Measurements from ENCODE around the gene RPL36AL. TPM values are rescaled to one million over a fixed set of nuclear protein-coding genes. Genes with fewer than 3 reads are reported as not detected.

RPL36AL gene
- total and polyA plus RNA-seq, 2 of the 4 experiments (the other 2 are of a cell fraction), result 129 to 313 TPM

DNA sequence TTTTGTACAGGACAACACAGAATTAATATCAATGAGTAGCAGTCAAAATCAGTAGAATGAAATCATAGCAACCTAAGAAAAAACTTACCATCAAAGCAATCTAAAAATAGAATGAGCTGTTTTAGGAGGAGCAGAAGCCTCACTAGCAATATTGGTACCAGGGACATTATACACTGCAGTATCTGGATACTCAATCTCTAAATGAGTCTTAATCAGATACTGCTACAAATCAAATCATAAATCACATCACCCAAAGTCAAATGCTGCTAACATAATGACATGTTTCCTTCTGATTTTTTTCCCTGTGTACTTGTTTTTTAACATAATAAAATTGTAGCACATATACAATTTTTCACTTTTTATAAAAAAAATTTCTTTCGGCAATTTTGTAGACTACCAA lies 42.3 kb downstream of the RPL36AL start:
- Histone ChIP-seq H3K4me3 (ENCODE audit: insufficient read depth, low read depth, low read length) (no peak overlapping the region), H3K79me1 (ENCODE audit: low read depth in 1 of 2, low read length in 2 of 2) (peaks cover 19 to 45% of the 10 kb centered on the region in 2 experiments), H3K4ac (ENCODE audit: low read depth, low read length) (no peak overlapping the region), H2AFZ (replicated peaks; ENCODE audit: low read length, poor library complexity) (no peak overlapping the region), H4K20me1 (ENCODE audit: insufficient read depth, low read length) (peaks cover 36% of the 10 kb centered on the region), H3K4me1 (ENCODE audit: control insufficient read depth, insufficient read depth, low read length) (no peaks in the 10 kb centered on the region), H3K18ac (ENCODE audit: low read depth, low read length) (no peak overlapping the region), H2BK5ac (ENCODE audit: low read depth, low read length, poor library complexity, severe bottlenecking) (no peak overlapping the region), H2AK5ac (ENCODE audit: low read depth, low read length) (no peak overlapping the region), H3K4me2 (ENCODE audit: low read depth, low read length) (no peak overlapping the region), H2BK20ac (ENCODE audit: low read depth, low read length) (no peak overlapping the region), H2AK9ac (replicated peaks; ENCODE audit: low read depth, low read length, poor library complexity) (no peak overlapping the region), H4K91ac (ENCODE audit: insufficient read depth, low read depth, low read length) (no peak overlapping the region), H3K9ac (ENCODE audit: low read depth, low read length) (no peak overlapping the region), H3K56ac (ENCODE audit: extremely low read depth, insufficient read depth, low read length) (no peak overlapping the region), H2BK120ac (ENCODE audit: low read depth, low read length) (no peak overlapping the region), H2BK15ac (ENCODE audit: low read depth, low read length) (no peak overlapping the region), H3K9me1 (ENCODE audit: insufficient read depth, low read length) (0 out of 2 replicates have a peak, but pooled peaks cover 9% of the 10 kb centered on the region), H3K9me3 (ENCODE audit: control insufficient read depth, insufficient read depth, low read length) (no peaks in the 10 kb centered on the region), H3K27me3 (ENCODE audit: control insufficient read depth, insufficient read depth, low read length) (no peaks in the 10 kb centered on the region), H3K27ac (ENCODE audit: insufficient read depth, low read length) (no peak overlapping the region), H3K14ac (replicated peaks; ENCODE audit: low read depth, low read length) (no peak overlapping the region), H4K5ac (ENCODE audit: low read depth, low read length) (no peak overlapping the region), H4K8ac (ENCODE audit: low read depth in 2 of 2, low read length in 2 of 2) (no peak overlapping the region), H3K36me3 (ENCODE audit: control insufficient read depth, insufficient read depth, low read length) (peaks cover 24% of the 10 kb centered on the region), H3K23ac (ENCODE audit: low read depth, low read length) (no peak overlapping the region)
- CTCF ChIA-PET, result interaction anchor here (1.0 kb wide), 1 partner anchor 117 kb away, joined by 3 read pairs; no protein-coding TSS in a partner anchor
- dilution Hi-C loops (cut with HindIII; ENCODE audit: low sequenced_read_pairs, unreplicated experiment), result no loop called here
- in situ Hi-C loops (cut with MboI; ENCODE audit: low sequenced_read_pairs), result no loop called here
- WGBS, 2 experiments (ENCODE audit: extremely low coverage in 2 of 2, insufficient read length in 1 of 2), result no CpG with 5 or more reads among the region's 1 CpG
- TF ChIP-seq MXI1 (IDR thresholded peaks at IDR 0.05; ENCODE audit: borderline replicate concordance, low read depth, low read length), result no peak
- no peak for TF ChIP-seq FOS (IDR thresholded peaks at IDR 0.05; ENCODE audit: low read depth, low read length)
- no peak for TF ChIP-seq RFX5 (IDR thresholded peaks at IDR 0.05; ENCODE audit: low read depth, low read length)
- TF ChIP-seq, protein P1, sequence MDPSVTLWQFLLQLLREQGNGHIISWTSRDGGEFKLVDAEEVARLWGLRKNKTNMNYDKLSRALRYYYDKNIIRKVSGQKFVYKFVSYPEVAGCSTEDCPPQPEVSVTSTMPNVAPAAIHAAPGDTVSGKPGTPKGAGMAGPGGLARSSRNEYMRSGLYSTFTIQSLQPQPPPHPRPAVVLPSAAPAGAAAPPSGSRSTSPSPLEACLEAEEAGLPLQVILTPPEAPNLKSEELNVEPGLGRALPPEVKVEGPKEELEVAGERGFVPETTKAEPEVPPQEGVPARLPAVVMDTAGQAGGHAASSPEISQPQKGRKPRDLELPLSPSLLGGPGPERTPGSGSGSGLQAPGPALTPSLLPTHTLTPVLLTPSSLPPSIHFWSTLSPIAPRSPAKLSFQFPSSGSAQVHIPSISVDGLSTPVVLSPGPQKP (IDR thresholded peaks at IDR 0.05; ENCODE audit: borderline replicate concordance, low read depth, low read length), result no peak
- TF ChIP-seq BHLHE40 (IDR thresholded peaks at IDR 0.05; ENCODE audit: low read depth, low read length), result no peak
- intact Hi-C loops (cut with micrococcal nuclease), result no loop called here
- ATAC-seq (ENCODE audit: low read depth) (no peak), DNase-seq (no peak)
- BruUV-seq (replicated peaks), result no TSS peak
- POLR2A ChIA-PET (ENCODE audit: unreplicated experiment), result no interaction called here
